Esophagus squamous epithelium (tissue), 5 donors: Measurements from ENCODE around the gene LCA5. TPM values are rescaled to one million over a fixed set of nuclear protein-coding genes. Genes with fewer than 3 reads are reported as not detected.

Experiments
- DNase-seq: peaks from one replicate; lab custom pipeline; 2025; lab: John Stamatoyannopoulos, UW
- H3K27ac ChIP-seq, 4 donors: fragments of 200-600 bp; sonication (generic); one replicate each; pipeline ENCODE4 v1.5.1; 2016 to 2019; ENCODE audit warnings: mild to moderate bottlenecking in 1 of 4
- H3K27me3 ChIP-seq, 4 donors: fragments of 200-600 bp; sonication (generic); 1 replicate in 3 of 4; 2 replicates in 1 of 4; pipeline versions ENCODE4 v1.5.1 to v1.6.0; 2017 to 2021; ENCODE audit warnings: antibody characterized with exemption in 1 of 4
- H3K36me3 ChIP-seq, 3 donors: fragments of 200-600 bp; sonication (generic); one replicate each; pipeline ENCODE4 v1.5.1; 2016 to 2019
- H3K4me1 ChIP-seq, 3 donors: fragments of 200-600 bp; sonication (generic); one replicate each; pipeline ENCODE4 v1.5.1; 2017 to 2019
- H3K4me3 ChIP-seq, 4 donors: fragments of 200-600 bp; sonication (generic); 1 replicate in 3 of 4; 2 replicates in 1 of 4; pipeline ENCODE4 v1.5.1; 2016 to 2019; ENCODE audit warnings: mild to moderate bottlenecking in 2 of 4, moderate library complexity in 1 of 4
- H3K9me3 ChIP-seq, 3 donors: fragments of 200-600 bp; sonication (generic); one replicate each; pipeline ENCODE4 v1.5.1; 2016 to 2019
- POLR2A ChIP-seq, 4 donors: fragments of 450-650 bp; IDR thresholded peaks; one replicate each; pipeline ENCODE4 v1.6.1; 2017; ENCODE audit warnings: antibody characterized with exemption in 4 of 4, mild to moderate bottlenecking in 4 of 4, moderate library complexity in 3 of 4
- WGBS, 2 donors: methylation state at CpG; one replicate each; pipeline ENCODE4 v1.1.5; 2018; 5-methylcytosine and 5-hydroxymethylcytosine counted together
- intact Hi-C: fragments of 100-400 bp; cut with DNase I; formaldehyde crosslinking; loops from one replicate; pipeline ENCODE4 v1.15.0; 2022
- total RNA-seq, 4 donors: library from RNA; depleted of rRNA; stranded (reverse); fragments of >200 nt; gene quantifications; one replicate each; pipeline ENCODE4 v1.1.0, GENCODE V29; 2016
- TF ChIP-seq, protein P1 (sequence below), 6 experiments: fragments of 450-650 bp in 4 of 6; fragments of 200-600 bp in 2 of 6; sonication (generic) in 2 of 6; IDR thresholded peaks; one replicate each; pipeline ENCODE4 v1.5.1; 2016 to 2019; ENCODE audit warnings: antibody characterized with exemption in 6 of 6, mild to moderate bottlenecking in 4 of 6, moderate library complexity in 4 of 6
- donor health status: DM: yes; HTN: yes; CAD: no.

The LCA5 gene
- total RNA-seq, 4 donors from 2014 or later: 1.2 to 3.6 (median 2.4) TPM

- WGBS, 2 donors: 47 to 49% methylated on average over 3 of the region's 3 CpGs
- no peaks in the 10 kb centered on the region for H3K9me3 ChIP-seq
These were observed 9.0 kb upstream of the LCA5 start for GRCh38 chr6:79546186-79546585.

GRCh38 chr6:79544939-79545450 is 7.8 kb upstream of the LCA5 start:
- intact Hi-C loops: no loop called here
- DNase-seq: no peak
- peak overlapping the region; percentile 46 to 81 (median 76) for H3K27ac ChIP-seq
- TF ChIP-seq POLR2A (IDR thresholded peaks at IDR 0.05): no peak
- TF ChIP-seq, protein P1, sequence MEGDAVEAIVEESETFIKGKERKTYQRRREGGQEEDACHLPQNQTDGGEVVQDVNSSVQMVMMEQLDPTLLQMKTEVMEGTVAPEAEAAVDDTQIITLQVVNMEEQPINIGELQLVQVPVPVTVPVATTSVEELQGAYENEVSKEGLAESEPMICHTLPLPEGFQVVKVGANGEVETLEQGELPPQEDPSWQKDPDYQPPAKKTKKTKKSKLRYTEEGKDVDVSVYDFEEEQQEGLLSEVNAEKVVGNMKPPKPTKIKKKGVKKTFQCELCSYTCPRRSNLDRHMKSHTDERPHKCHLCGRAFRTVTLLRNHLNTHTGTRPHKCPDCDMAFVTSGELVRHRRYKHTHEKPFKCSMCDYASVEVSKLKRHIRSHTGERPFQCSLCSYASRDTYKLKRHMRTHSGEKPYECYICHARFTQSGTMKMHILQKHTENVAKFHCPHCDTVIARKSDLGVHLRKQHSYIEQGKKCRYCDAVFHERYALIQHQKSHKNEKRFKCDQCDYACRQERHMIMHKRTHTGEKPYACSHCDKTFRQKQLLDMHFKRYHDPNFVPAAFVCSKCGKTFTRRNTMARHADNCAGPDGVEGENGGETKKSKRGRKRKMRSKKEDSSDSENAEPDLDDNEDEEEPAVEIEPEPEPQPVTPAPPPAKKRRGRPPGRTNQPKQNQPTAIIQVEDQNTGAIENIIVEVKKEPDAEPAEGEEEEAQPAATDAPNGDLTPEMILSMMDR (IDR thresholded peaks at IDR 0.05): peak in 4 of 6 experiments; percentile 39 to 61 (median 58)
- no peaks in the 10 kb centered on the region for H3K9me3 ChIP-seq
- peaks cover 0 to 12% (median 0%) of the 10 kb centered on the region in 3 donors for H3K36me3 ChIP-seq
- H3K4me3 ChIP-seq: peak overlapping the region in 3 of 4 donors; percentile 6 to 37 (median 11)
- H3K27me3 ChIP-seq: no peaks in the 10 kb centered on the region
- 4 to 17% methylated on average over 7 of the region's 7 CpGs for WGBS, 2 donors
- peaks cover 4 to 33% (median 10%) of the 10 kb centered on the region in 3 donors for H3K4me1 ChIP-seq

More at GRCh38 chr6:79546186-79546585, 9.0 kb upstream of the LCA5 start:
- Histone ChIP-seq H3K27ac (peak overlapping the region in 3 of 4 donors; percentile 36 to 81 (median 75)), H3K27me3 (no peaks in the 10 kb centered on the region), H3K36me3 (peaks cover 0 to 17% (median 0%) of the 10 kb centered on the region in 3 donors), H3K4me1 (peaks cover 4 to 33% (median 10%) of the 10 kb centered on the region in 3 donors), H3K4me3 (no peak overlapping the region)
- TF ChIP-seq POLR2A (IDR thresholded peaks at IDR 0.05): no peak
- TF ChIP-seq, protein P1 (IDR thresholded peaks at IDR 0.05): no peak
- intact Hi-C loops: no loop called here
- DNase-seq: no peak

DNA sequence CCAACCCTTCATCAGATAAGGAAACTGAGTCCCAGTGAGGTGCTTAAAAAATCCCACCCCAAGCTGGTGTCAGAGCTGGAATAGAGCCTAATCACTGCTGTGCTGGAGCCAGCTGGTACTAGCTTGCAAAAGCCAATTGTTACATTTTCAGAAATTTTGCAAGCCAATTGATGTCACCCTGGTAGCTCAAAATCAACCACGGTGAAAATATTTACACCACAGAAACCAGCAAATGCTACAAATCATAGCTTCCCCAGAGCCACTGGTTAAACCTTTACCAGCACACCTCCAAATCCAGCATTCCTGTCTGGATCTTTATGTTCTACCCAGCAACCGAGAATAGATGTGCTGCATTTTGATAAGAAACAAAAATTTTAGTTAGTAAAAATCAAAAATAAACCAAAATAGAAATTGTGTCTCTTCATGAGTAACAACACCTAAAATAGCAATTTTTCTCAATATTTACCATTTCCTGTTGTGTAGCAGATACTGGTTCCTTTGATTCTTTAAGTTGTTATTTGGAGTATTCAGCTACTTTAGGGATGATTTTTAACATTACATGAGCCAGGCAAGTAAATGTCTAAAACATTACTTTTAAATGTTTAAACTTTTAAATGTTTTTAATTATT is 7.2 kb upstream of the LCA5 start:
- intact Hi-C loops: no loop called here
- Histone ChIP-seq H3K27ac (peak overlapping the region; percentile 46 to 81 (median 76)), H3K27me3 (no peaks in the 10 kb centered on the region), H3K4me1 (peaks cover 4 to 36% (median 10%) of the 10 kb centered on the region in 3 donors), H3K4me3 (peak overlapping the region in 2 of 4 donors; percentile 11 to 37), H3K9me3 (no peaks in the 10 kb centered on the region), H3K36me3 (peaks cover 0 to 12% (median 0%) of the 10 kb centered on the region in 3 donors)
- DNase-seq: no peak
- no peak for TF ChIP-seq POLR2A (IDR thresholded peaks at IDR 0.05)
- TF ChIP-seq, protein P1 (IDR thresholded peaks at IDR 0.05): no peak
- WGBS, 2 donors: 30 to 33% methylated on average over 2 of the region's 2 CpGs

GRCh38 chr6:79543886-79544285 is 6.7 kb upstream of the LCA5 start:
- intact Hi-C loops: no loop called here
- Histone ChIP-seq H3K27me3 (no peaks in the 10 kb centered on the region), H3K27ac (peak overlapping the region; percentile 46 to 81 (median 76)), H3K9me3 (no peaks in the 10 kb centered on the region), H3K36me3 (peaks cover 0 to 12% (median 0%) of the 10 kb centered on the region in 3 donors), H3K4me3 (no peak overlapping the region), H3K4me1 (peaks cover 4 to 41% (median 10%) of the 10 kb centered on the region in 3 donors)
- no peak for DNase-seq
- WGBS, 2 donors: 88 to 100% methylated on average over 1 of the region's 1 CpG
- no peak for TF ChIP-seq POLR2A (IDR thresholded peaks at IDR 0.05)
- TF ChIP-seq, protein P1 (IDR thresholded peaks at IDR 0.05): no peak

GRCh38 chr6:79543411-79543810 is 6.2 kb upstream of the LCA5 start:
- H3K36me3 ChIP-seq: peaks cover 0 to 12% (median 0%) of the 10 kb centered on the region in 3 donors
- no peaks in the 10 kb centered on the region for H3K9me3 ChIP-seq
- H3K27ac ChIP-seq: peak overlapping the region in 2 of 4 donors; percentile 75 to 81
- H3K4me3 ChIP-seq: no peak overlapping the region
- TF ChIP-seq POLR2A (IDR thresholded peaks at IDR 0.05): no peak
- TF ChIP-seq, protein P1 (IDR thresholded peaks at IDR 0.05): no peak
- WGBS, 2 donors: 75 to 86% methylated on average over 1 of the region's 1 CpG
- DNase-seq: no peak
- H3K4me1 ChIP-seq: peaks cover 4 to 46% (median 10%) of the 10 kb centered on the region in 3 donors
- H3K27me3 ChIP-seq: no peaks in the 10 kb centered on the region
- intact Hi-C loops: no loop called here
